K562 (cell line): ENCODE measurements around the gene GPR149. TPM values are rescaled to one million over a fixed set of nuclear protein-coding genes. Genes with fewer than 3 reads are reported as not detected.

ENCODE experiments used
- ATAC-seq: fragments of 200-7000 bp; cut with Tn5 transposase; 3 replicates; pipeline ENCODE4 v1.9.1; 2020; ENCODE audit warnings: moderate library complexity
- BruUV-seq: library from RNA; stranded (reverse); fragments of 400-500 nt; replicated peaks from 2 replicates; lab custom pipeline; 2021; lab: Mats Ljungman, UMichigan
- CTCF ChIA-PET: fragments of 300-600 bp; formaldehyde crosslinking; extraction: SDS; loops from one replicate; lab custom pipeline; 2021; ENCODE audit warnings: low intra/inter-chr PET ratio; lab: Yijun Ruan, JAX
- POLR2A ChIA-PET: fragments of 300-600, 350-650 bp; sonication (Branson Sonifier 250); formaldehyde crosslinking; extraction: SDS; loops from one replicate; lab custom pipeline; 2021; ENCODE audit warnings: antibody characterized with exemption, inconsistent platforms; lab: Yijun Ruan, JAX
- DNase-seq, 4 experiments: peaks; one replicate each; pipeline versions ENCODE4 v3.0.0 to v3.0.0-alpha.2; 2011 to 2018; ENCODE audit warnings: low spot score in 3 of 4, mixed read lengths in 3 of 4; ENCODE audit errors: extremely low read depth in 1 of 4
- FAIRE-seq: peaks from 2 replicates; lab custom pipeline; 2011; peaks lifted over from hg19 to GRCh38; lab: Jason Lieb, UNC
- H2AFZ ChIP-seq: 2 replicates; pipeline ENCODE4 v1.6.0; 2011; ENCODE audit warnings: low read depth, low read length, control low read depth, inconsistent platforms
- H3K27ac ChIP-seq: fragments of 200-600 bp; 3 replicates; pipeline ENCODE4 v1.8.0; 2011; ENCODE audit warnings: low read depth, mild to moderate bottlenecking, control low read depth, inconsistent platforms, low read length, moderate library complexity, mixed read lengths; ENCODE audit errors: extremely low read depth
- H3K27me3 ChIP-seq, 2 experiments: fragments of 300-600 bp in 1 of 2; 2 replicates in 1 of 2; 3 replicates in 1 of 2; pipeline versions ENCODE4 v1.6.0 to v1.8.0; 2011; ENCODE audit warnings: inconsistent platforms in 2 of 2, low read length in 2 of 2, mild to moderate bottlenecking in 1 of 2, mixed read lengths in 1 of 2, moderate library complexity in 1 of 2; ENCODE audit not compliant: control insufficient read depth in 2 of 2, insufficient read depth in 2 of 2
- H3K36me3 ChIP-seq: fragments of 300-600 bp; 3 replicates; pipeline ENCODE4 v1.8.0; 2011; ENCODE audit warnings: mild to moderate bottlenecking, low read length, inconsistent platforms; ENCODE audit not compliant: control insufficient read depth, insufficient read depth
- H3K4me1 ChIP-seq, 2 experiments: fragments of 200-600 bp in 1 of 2; replicated peaks in 1 of 2; 2 replicates in 1 of 2; 3 replicates in 1 of 2; pipeline versions ENCODE4 v1.5.1 to v1.8.0; 2011; ENCODE audit warnings: inconsistent platforms in 2 of 2, low read length in 2 of 2, mild to moderate bottlenecking in 1 of 2, mixed read lengths in 1 of 2, moderate library complexity in 1 of 2; ENCODE audit not compliant: control insufficient read depth in 2 of 2, insufficient read depth in 2 of 2
- H3K4me2 ChIP-seq: 2 replicates; pipeline ENCODE4 v1.6.1; 2011; ENCODE audit warnings: low read length, control low read depth, inconsistent platforms, mixed read lengths; ENCODE audit not compliant: insufficient read depth
- H3K4me3 ChIP-seq: fragments of 200-600 bp; sonication (generic), shearing (Covaris generic); 2 replicates; pipeline ENCODE4 v1.5.1; 2016; ENCODE audit warnings: control low read depth, inconsistent platforms
- H3K79me2 ChIP-seq: fragments of 200-600 bp; 3 replicates; pipeline ENCODE4 v1.8.0; 2011; ENCODE audit warnings: low read length, inconsistent platforms; ENCODE audit not compliant: control insufficient read depth, insufficient read depth
- H3K9ac ChIP-seq, 2 experiments: 2 replicates each; pipeline versions ENCODE4 v1.6.0 to v1.6.1; 2011; ENCODE audit warnings: low read depth in 2 of 2, low read length in 2 of 2, control low read depth in 1 of 2, inconsistent platforms in 1 of 2, mild to moderate bottlenecking in 1 of 2, mixed read lengths in 1 of 2; ENCODE audit not compliant: insufficient read depth in 1 of 2
- H3K9me1 ChIP-seq: one replicate; pipeline ENCODE4 v1.6.0; 2011; ENCODE audit warnings: inconsistent platforms, mild to moderate bottlenecking, low read length, moderate library complexity; ENCODE audit not compliant: control insufficient read depth, insufficient read depth
- H3K9me3 ChIP-seq: replicated peaks from 2 replicates; pipeline ENCODE4 v1.5.1; 2011; ENCODE audit warnings: low read depth, low read length, inconsistent platforms; ENCODE audit not compliant: control insufficient read depth, insufficient read depth
- H4K20me1 ChIP-seq: replicated peaks from 2 replicates; pipeline ENCODE4 v1.6.1; 2011; ENCODE audit warnings: low read length, inconsistent platforms, mixed read lengths; ENCODE audit not compliant: control insufficient read depth, insufficient read depth
- CSDE1 ChIP-seq, 2 experiments: fragments of 450-650 bp; IDR thresholded peaks; 2 replicates each; pipeline ENCODE4 v1.6.1; 2016; ENCODE audit warnings: mild to moderate bottlenecking in 1 of 2
- DACH1 ChIP-seq: fragments of 450-650 bp; IDR thresholded peaks from 2 replicates; pipeline ENCODE4 v1.6.1; 2018; ENCODE audit not compliant: partially characterized antibody
- FOXJ2 ChIP-seq: fragments of 200-800 bp; sonication (Bioruptor generic); IDR thresholded peaks from 2 replicates; pipeline ENCODE4 v1.6.1; 2016; ENCODE audit warnings: missing genetic modification characterization, missing compliant biosample characterization
- KLF6 ChIP-seq: fragments of 250-450 bp; sonication (Bioruptor Pico); IDR thresholded peaks from 2 replicates; pipeline ENCODE4 v1.4.0; 2020; ENCODE audit warnings: mild to moderate bottlenecking, moderate library complexity, borderline replicate concordance
- NCOA6 ChIP-seq: fragments of 450-650 bp; IDR thresholded peaks from 2 replicates; pipeline ENCODE4 v1.6.1; 2017; ENCODE audit warnings: mild to moderate bottlenecking
- PTRF ChIP-seq: fragments of 450-650 bp; IDR thresholded peaks from 2 replicates; pipeline ENCODE4 v1.6.1; 2016; ENCODE audit warnings: mild to moderate bottlenecking, missing genetic modification characterization, missing compliant biosample characterization
- SAFB ChIP-seq: fragments of 200-400 bp; formaldehyde crosslinking; IDR thresholded peaks from 2 replicates; pipeline ENCODE4 v1.6.1; 2017; ENCODE audit warnings: low read depth, low read length, borderline replicate concordance
- ZNF121 ChIP-seq: sonication (generic); formaldehyde crosslinking; conservative IDR thresholded peaks from 2 replicates; pipeline ENCODE4 v1.8.0; 2022; ENCODE audit warnings: missing genetic modification reagents
- ZNF165 ChIP-seq: fragments of 250-450 bp; sonication (Bioruptor Pico); IDR thresholded peaks from 2 replicates; pipeline ENCODE4 v1.4.0; 2020; ENCODE audit warnings: borderline replicate concordance
- ZNF79 ChIP-seq: fragments of 250-450 bp; sonication (Bioruptor Pico); IDR thresholded peaks from 2 replicates; pipeline ENCODE4 v1.4.0; 2020; ENCODE audit warnings: low read depth, mild to moderate bottlenecking, moderate library complexity
- WGBS: fragments of 100-300 bp; shearing (Covaris generic); methylation state at CpG from one replicate; pipeline ENCODE4 v1.1.6; 2016; ENCODE audit warnings: low coverage, mixed read lengths; ENCODE audit not compliant: insufficient coverage; ENCODE audit errors: missing lambda C conversion rate; 5-methylcytosine and 5-hydroxymethylcytosine counted together
- in situ Hi-C: fragments of 300-500 bp; cut with MboI; formaldehyde crosslinking; loops from 4 replicates; pipeline ENCODE4 v1.15.0; 2018; ENCODE audit warnings: inconsistent platforms, mixed read lengths
- intact Hi-C: fragments of 100-400 bp; cut with micrococcal nuclease; formaldehyde crosslinking; loops from 2 replicates; pipeline ENCODE4 v1.14.2; 2022
- polyA plus RNA-seq, 8 experiments: library from polyadenylated mRNA; depleted of rRNA in 4 of 8; stranded (reverse) in 5 of 8; unstranded in 3 of 8; fragments of >200 nt; fragmentation: Nextera tagmentation in 2 of 8; fragmentation: Illumina TruSeq in 1 of 8; extraction: Ambion mirVana in 2 of 8; extraction: Trizol in 1 of 8; gene quantifications; 2 replicates each; pipeline versions ENCODE4 v1.2.1 to v1.2.3, GENCODE V29; 2011 to 2014; ENCODE audit warnings: inconsistent platforms in 1 of 8, missing spikeins in 1 of 8
- total RNA-seq, 7 experiments: library from RNA; depleted of rRNA in 6 of 7; stranded (reverse); fragments of >200 nt in 6 of 7; fragmentation: Illumina TruSeq in 2 of 7; extraction: Trizol in 2 of 7; gene quantifications; 2 replicates each; pipeline versions ENCODE4 v1.2.1 to v1.2.3, GENCODE V29; 2011 to 2021; ENCODE audit warnings: low replicate concordance in 1 of 7
- TF ChIP-seq, protein P1 (sequence below): IDR thresholded peaks from 2 replicates; pipeline ENCODE4 v1.6.1; 2014; ENCODE audit warnings: antibody characterized with exemption
- TF ChIP-seq, protein P2 (sequence below), 2 experiments: IDR thresholded peaks in 1 of 2; conservative IDR thresholded peaks in 1 of 2; 2 replicates each; pipeline ENCODE4 v1.6.1; 2016; ENCODE audit warnings: low read depth in 2 of 2, mild to moderate bottlenecking in 1 of 2, missing compliant biosample characterization in 1 of 2, missing genetic modification characterization in 1 of 2, moderate library complexity in 1 of 2
- TF ChIP-seq, protein P3 (sequence below): fragments of 450-650 bp; IDR thresholded peaks from 2 replicates; pipeline ENCODE4 v1.6.1; 2014; ENCODE audit warnings: low read depth, mild to moderate bottlenecking, moderate library complexity, borderline replicate concordance
- TF ChIP-seq, protein P4 (sequence below): sonication (generic); formaldehyde crosslinking; IDR thresholded peaks from 2 replicates; pipeline ENCODE4 v1.8.0; 2022; ENCODE audit warnings: mild to moderate bottlenecking, missing genetic modification reagents

GPR149 gene
- total and polyA plus RNA-seq, 9 of the 15 experiments (the other 6 are each of a cell fraction or from before 2014, with no cell fraction given): not detected

DNA sequence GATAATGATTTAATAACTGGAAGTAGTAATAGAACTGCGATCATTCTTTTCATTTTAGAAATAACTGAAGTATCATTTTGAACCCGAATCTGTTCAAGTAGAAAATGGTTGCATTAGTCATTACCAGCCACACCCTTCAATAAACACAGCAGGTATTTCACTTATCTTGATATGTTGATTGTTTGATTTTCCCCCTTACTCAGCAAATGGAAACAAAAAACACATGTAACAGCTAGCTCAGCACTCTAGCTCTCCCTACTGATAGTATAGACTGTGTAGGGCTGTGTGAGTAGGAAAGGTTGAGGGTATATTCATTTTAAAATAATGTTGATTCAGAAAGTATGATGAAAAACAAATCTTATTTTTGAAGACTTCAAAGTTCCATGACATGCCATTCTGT lies 1.1 kb upstream of the GPR149 start:
- Histone ChIP-seq H2AFZ (no peak overlapping the region), H3K4me3 (no peak overlapping the region), H3K27me3 (peaks cover 2 to 20% of the 10 kb centered on the region in 2 experiments; a peak in 3 of 5 replicates), H3K9me1 (no peaks in the 10 kb centered on the region), H3K4me2 (no peak overlapping the region), H3K9me3 (no peaks in the 10 kb centered on the region), H3K9ac (no peak overlapping the region), H4K20me1 (no peaks in the 10 kb centered on the region), H3K79me2 (no peaks in the 10 kb centered on the region), H3K4me1 (peaks cover 0 to 7% of the 10 kb centered on the region in 2 experiments; a peak in 1 of 5 replicates), H3K36me3 (no peaks in the 10 kb centered on the region), H3K27ac (no peak overlapping the region)
- 11% methylated on average over 2 of the region's 2 CpGs for WGBS
- DNase-seq (no peak), ATAC-seq (no peak), FAIRE-seq (no peak)
- CTCF ChIA-PET: no interaction called here
- intact Hi-C loops (no loop called here), in situ Hi-C loops (no loop called here)
- BruUV-seq: no TSS peak
- POLR2A ChIA-PET: no interaction called here
- TF ChIP-seq, protein P1, sequence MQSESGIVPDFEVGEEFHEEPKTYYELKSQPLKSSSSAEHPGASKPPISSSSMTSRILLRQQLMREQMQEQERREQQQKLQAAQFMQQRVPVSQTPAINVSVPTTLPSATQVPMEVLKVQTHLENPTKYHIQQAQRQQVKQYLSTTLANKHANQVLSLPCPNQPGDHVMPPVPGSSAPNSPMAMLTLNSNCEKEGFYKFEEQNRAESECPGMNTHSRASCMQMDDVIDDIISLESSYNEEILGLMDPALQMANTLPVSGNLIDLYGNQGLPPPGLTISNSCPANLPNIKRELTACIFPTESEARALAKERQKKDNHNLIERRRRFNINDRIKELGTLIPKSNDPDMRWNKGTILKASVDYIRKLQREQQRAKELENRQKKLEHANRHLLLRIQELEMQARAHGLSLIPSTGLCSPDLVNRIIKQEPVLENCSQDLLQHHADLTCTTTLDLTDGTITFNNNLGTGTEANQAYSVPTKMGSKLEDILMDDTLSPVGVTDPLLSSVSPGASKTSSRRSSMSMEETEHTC: no peak
- TF ChIP-seq SAFB (no peak), ZNF79 (CRISPR knock-in tag) (no peak), FOXJ2 (no peak), NCOA6 (no peak), CSDE1 (IDR thresholded peaks at IDR 0.05) (no peak), ZNF165 (CRISPR knock-in tag) (no peak), ZNF121 (no peak), PTRF (tag) (no peak), DACH1 (no peak), KLF6 (CRISPR knock-in tag) (no peak)
- TF ChIP-seq, protein P2, sequence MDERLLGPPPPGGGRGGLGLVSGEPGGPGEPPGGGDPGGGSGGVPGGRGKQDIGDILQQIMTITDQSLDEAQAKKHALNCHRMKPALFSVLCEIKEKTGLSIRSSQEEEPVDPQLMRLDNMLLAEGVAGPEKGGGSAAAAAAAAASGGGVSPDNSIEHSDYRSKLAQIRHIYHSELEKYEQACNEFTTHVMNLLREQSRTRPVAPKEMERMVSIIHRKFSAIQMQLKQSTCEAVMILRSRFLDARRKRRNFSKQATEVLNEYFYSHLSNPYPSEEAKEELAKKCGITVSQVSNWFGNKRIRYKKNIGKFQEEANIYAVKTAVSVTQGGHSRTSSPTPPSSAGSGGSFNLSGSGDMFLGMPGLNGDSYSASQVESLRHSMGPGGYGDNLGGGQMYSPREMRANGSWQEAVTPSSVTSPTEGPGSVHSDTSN (CRISPR knock-in tag; IDR thresholded peaks at IDR 0.05; ENCODE audit: low read depth): no peak
- TF ChIP-seq, protein P2 (tag; conservative IDR thresholded peaks at IDR 0.05; ENCODE audit: low read depth): no peak
- TF ChIP-seq, protein P3, sequence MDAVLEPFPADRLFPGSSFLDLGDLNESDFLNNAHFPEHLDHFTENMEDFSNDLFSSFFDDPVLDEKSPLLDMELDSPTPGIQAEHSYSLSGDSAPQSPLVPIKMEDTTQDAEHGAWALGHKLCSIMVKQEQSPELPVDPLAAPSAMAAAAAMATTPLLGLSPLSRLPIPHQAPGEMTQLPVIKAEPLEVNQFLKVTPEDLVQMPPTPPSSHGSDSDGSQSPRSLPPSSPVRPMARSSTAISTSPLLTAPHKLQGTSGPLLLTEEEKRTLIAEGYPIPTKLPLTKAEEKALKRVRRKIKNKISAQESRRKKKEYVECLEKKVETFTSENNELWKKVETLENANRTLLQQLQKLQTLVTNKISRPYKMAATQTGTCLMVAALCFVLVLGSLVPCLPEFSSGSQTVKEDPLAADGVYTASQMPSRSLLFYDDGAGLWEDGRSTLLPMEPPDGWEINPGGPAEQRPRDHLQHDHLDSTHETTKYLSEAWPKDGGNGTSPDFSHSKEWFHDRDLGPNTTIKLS: no peak
- TF ChIP-seq, protein P4, sequence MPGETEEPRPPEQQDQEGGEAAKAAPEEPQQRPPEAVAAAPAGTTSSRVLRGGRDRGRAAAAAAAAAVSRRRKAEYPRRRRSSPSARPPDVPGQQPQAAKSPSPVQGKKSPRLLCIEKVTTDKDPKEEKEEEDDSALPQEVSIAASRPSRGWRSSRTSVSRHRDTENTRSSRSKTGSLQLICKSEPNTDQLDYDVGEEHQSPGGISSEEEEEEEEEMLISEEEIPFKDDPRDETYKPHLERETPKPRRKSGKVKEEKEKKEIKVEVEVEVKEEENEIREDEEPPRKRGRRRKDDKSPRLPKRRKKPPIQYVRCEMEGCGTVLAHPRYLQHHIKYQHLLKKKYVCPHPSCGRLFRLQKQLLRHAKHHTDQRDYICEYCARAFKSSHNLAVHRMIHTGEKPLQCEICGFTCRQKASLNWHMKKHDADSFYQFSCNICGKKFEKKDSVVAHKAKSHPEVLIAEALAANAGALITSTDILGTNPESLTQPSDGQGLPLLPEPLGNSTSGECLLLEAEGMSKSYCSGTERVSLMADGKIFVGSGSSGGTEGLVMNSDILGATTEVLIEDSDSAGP (CRISPR knock-in tag): no peak
